ENCODE measurements around the gene KRTAP16-1.

KRTAP16-1 gene

DNA sequence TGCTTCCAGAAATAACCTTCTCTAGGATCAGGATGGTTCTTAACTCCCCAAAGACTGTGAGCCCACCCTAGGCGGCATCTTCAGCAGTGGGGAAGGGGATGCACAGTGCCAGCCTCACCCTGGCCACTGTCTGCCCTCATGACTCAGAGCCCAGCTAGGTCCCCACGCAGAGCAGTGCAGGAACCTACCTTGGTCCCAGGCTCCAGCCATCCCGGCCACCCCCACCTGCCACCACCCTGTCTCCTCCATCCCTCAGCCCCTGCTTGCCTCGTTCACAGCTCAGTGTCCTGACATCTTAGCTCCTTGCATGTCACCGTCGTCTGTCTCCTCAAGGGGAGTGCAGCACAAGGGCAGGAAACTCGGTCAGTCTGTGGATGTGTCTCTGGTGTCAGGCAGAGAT, 22.5 kb upstream of the KRTAP16-1 start:
- no peak for TF ChIP-seq FOXP2 (optimal IDR thresholded peaks at IDR 0.05; ENCODE audit: borderline replicate concordance, extremely low read depth, extremely low read length, insufficient read depth)
- TF ChIP-seq, protein P1, sequence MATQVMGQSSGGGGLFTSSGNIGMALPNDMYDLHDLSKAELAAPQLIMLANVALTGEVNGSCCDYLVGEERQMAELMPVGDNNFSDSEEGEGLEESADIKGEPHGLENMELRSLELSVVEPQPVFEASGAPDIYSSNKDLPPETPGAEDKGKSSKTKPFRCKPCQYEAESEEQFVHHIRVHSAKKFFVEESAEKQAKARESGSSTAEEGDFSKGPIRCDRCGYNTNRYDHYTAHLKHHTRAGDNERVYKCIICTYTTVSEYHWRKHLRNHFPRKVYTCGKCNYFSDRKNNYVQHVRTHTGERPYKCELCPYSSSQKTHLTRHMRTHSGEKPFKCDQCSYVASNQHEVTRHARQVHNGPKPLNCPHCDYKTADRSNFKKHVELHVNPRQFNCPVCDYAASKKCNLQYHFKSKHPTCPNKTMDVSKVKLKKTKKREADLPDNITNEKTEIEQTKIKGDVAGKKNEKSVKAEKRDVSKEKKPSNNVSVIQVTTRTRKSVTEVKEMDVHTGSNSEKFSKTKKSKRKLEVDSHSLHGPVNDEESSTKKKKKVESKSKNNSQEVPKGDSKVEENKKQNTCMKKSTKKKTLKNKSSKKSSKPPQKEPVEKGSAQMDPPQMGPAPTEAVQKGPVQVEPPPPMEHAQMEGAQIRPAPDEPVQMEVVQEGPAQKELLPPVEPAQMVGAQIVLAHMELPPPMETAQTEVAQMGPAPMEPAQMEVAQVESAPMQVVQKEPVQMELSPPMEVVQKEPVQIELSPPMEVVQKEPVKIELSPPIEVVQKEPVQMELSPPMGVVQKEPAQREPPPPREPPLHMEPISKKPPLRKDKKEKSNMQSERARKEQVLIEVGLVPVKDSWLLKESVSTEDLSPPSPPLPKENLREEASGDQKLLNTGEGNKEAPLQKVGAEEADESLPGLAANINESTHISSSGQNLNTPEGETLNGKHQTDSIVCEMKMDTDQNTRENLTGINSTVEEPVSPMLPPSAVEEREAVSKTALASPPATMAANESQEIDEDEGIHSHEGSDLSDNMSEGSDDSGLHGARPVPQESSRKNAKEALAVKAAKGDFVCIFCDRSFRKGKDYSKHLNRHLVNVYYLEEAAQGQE (IDR thresholded peaks at IDR 0.05; ENCODE audit: insufficient read depth in 1 of 2, low read depth in 2 of 2, low read length in 2 of 2), result no peak
- TF ChIP-seq TAF1 (IDR thresholded peaks at IDR 0.05; ENCODE audit: borderline replicate concordance, insufficient read depth, low read length), result no peak
- TF ChIP-seq POLR2AphosphoS5 (IDR thresholded peaks at IDR 0.05; ENCODE audit: low read depth, low read length), result no peak
- TF ChIP-seq SIN3A (IDR thresholded peaks at IDR 0.05; ENCODE audit: borderline replicate concordance, insufficient read depth, low read length), result no peak

DNA sequence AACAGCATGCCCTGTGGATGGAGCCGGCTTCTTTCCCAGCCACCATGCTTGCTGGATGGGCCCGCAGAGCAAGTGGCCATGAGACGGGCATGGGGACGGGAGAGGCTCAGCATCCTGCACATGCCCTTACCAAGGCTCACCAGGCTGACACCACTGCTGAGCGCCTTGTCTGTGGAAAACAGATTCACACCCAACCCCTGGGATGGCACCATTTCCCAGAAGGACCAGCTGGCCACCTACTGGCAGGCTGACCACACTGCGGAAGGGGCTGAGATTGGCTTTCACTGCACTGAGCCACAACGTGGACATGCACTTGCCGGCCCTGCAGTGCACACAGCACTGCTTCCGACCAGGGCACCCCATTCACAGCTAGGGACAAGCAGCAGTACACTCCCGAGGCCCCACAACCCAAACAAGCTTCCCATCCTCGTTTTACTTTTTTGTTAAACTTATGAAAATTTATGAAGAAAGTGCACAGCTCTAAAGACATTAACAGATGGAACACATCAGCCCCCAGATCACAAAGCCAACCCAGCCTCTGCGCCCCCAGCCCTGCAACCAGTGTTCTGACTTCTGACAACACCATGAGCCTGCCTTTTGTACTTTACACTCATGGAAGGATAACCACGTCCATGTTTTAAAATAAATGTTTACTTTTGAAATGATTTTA, 20.3 kb upstream of the KRTAP16-1 start:
- TF ChIP-seq FOXP2 (optimal IDR thresholded peaks at IDR 0.05; ENCODE audit: borderline replicate concordance, extremely low read depth, extremely low read length, insufficient read depth) (no peak), POLR2AphosphoS5 (IDR thresholded peaks at IDR 0.05; ENCODE audit: low read depth, low read length) (no peak), TAF1 (IDR thresholded peaks at IDR 0.05; ENCODE audit: borderline replicate concordance, insufficient read depth, low read length) (no peak), SIN3A (IDR thresholded peaks at IDR 0.05; ENCODE audit: borderline replicate concordance, insufficient read depth, low read length) (no peak)
- TF ChIP-seq, protein P1 (IDR thresholded peaks at IDR 0.05; ENCODE audit: insufficient read depth in 1 of 2, low read depth in 2 of 2, low read length in 2 of 2), result no peak

DNA sequence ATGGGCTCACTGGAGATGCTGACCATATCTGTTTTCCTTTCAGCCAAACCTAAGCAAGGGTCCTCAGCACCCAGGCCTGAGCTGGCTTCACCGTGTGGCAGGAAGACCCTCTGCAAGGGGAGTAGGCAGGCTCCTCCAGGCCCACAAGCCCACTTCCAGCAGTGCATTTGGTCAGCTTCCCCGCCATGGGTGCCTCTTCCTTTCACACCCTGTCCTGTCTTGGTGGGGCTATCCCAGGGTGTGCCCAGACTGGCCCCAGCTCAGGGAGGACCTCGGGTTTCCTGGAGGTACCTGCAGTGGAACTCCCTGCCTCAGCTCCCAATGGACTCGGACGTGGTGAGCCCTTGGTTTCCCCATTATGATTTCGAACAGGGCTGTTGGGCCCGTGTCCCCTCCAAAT, 19.1 kb upstream of the KRTAP16-1 start:
- no peak for TF ChIP-seq TAF1 (IDR thresholded peaks at IDR 0.05; ENCODE audit: borderline replicate concordance, insufficient read depth, low read length)
- TF ChIP-seq, protein P1 (IDR thresholded peaks at IDR 0.05; ENCODE audit: insufficient read depth in 1 of 2, low read depth in 2 of 2, low read length in 2 of 2), result no peak

DNA sequence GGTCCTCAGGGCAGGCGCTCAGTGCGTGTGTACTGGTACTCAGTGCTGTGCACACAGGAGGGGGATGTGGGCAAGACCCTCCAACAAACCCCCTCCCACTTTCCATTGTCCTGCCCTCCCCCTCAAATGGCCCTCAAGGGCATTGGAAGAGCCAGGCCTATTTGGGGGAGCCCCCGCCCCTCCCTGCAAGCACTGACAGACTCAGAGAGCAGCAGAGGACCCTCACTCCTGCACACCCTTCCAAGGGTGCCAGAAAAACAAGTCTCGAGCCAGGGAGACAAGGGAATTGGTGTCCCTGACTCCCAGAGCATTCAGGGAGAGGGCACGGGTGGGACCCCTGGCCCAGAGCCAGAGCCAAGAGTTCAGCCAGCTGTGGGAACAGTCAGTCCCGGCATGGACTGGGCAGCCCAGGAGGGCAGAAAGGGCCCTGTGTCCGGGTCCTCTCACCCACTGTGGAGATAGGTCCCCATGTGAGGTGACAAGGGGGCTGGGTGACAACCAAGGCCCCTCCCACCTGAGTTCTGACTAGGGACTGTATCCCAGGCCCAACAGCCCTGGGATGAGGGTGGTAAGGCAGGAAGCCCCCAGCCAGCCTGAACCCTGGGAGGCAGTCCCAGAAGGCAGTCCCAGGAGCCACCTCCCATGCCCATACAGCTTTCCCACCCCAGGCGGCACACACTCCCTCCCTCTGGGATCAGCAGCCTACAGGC, 18.5 kb upstream of the KRTAP16-1 start:
- no peak for TF ChIP-seq SIN3A (IDR thresholded peaks at IDR 0.05; ENCODE audit: borderline replicate concordance, insufficient read depth, low read length)

DNA sequence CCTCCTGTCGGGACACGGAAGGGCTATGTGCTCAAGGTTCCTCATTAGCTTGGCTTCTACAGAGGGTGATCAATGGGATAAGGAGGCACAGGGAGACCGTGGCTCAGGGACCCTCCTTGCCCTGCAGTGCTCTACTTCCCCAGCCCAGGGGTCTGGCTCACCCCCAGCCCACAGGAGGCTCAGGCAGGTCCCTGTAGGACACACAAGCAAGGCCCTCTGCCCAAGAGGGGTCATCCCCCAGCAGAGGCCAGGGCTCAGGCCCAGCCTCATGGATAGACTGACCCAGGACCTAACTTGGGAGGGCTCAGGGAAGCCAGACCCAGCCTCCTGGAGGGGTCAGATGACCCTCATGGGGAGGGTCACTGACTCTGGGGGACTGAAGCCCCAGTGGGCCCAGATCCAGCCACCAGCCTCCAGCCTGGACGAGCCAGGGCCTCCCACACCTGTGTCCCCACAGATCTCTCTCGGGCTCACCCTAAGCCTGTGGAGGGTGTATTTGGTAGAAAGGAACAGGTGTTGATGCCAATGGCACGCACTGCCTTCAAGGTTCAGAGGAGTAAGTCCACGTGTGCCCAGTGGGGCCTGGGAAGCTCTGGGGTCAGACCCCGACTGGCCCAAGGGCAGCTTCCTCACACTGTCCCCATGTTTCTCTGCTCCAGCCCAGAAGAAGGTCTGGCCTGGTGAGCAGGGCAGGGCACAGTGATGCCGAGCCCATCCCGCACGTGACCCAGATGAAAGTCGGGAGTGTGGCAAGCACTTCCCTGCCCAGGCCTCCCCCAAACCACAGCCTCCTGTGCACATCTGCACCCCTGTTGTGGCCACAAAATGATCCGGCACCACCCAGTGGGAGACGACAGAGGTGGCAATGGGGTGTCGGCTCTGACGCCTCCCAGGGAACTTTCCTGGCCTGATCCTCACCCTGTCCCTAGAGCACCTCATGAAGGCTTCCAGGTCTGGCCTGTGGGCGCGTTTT, 17.4 kb upstream of the KRTAP16-1 start:
- TF ChIP-seq, protein P1 (IDR thresholded peaks at IDR 0.05; ENCODE audit: insufficient read depth in 1 of 2, low read depth in 2 of 2, low read length in 2 of 2), result no peak
- no peak for TF ChIP-seq SIN3A (IDR thresholded peaks at IDR 0.05; ENCODE audit: borderline replicate concordance, insufficient read depth, low read length)
- no peak for TF ChIP-seq POLR2AphosphoS5 (IDR thresholded peaks at IDR 0.05; ENCODE audit: low read depth, low read length)
- no peak for TF ChIP-seq FOXP2 (optimal IDR thresholded peaks at IDR 0.05; ENCODE audit: borderline replicate concordance, extremely low read depth, extremely low read length, insufficient read depth)
- no peak for TF ChIP-seq TAF1 (IDR thresholded peaks at IDR 0.05; ENCODE audit: borderline replicate concordance, insufficient read depth, low read length)

Measured in PFSK-1 (cell line).